Prostate gland (tissue), 2 donors: ENCODE results near the gene SLPI. TPM values are rescaled to one million over a fixed set of nuclear protein-coding genes. Genes with fewer than 3 reads are reported as not detected.

Experiments
- DNase-seq: peaks from one replicate; pipeline ENCODE4 v3.0.0-alpha.2; 2019; ENCODE audit warnings: low spot score
- H3K27ac ChIP-seq, 2 donors: fragments of 200-600 bp; sonication (generic); 2 replicates each; pipeline ENCODE4 v1.5.1; 2017 to 2019
- H3K27me3 ChIP-seq: fragments of 200-600 bp; sonication (generic); replicated peaks from 2 replicates; pipeline ENCODE4 v1.5.1; 2019; ENCODE audit not compliant: insufficient read depth
- H3K36me3 ChIP-seq, 2 donors: fragments of 200-600 bp; sonication (generic); 1 replicate in 1 of 2; 2 replicates in 1 of 2; pipeline versions ENCODE4 v1.5.1 to v1.8.1; 2017 to 2019
- H3K4me1 ChIP-seq: fragments of 200-600 bp; sonication (generic); replicated peaks from 2 replicates; pipeline ENCODE4 v1.5.1; 2019
- H3K4me3 ChIP-seq, 2 donors: fragments of 200-600 bp; sonication (generic); 2 replicates each; pipeline ENCODE4 v1.5.1; 2017 to 2019
- H3K9me3 ChIP-seq: fragments of 200-600 bp; sonication (generic); 2 replicates; pipeline ENCODE4 v1.5.1; 2017
- POLR2A ChIP-seq: fragments of 450-650 bp; IDR thresholded peaks from one replicate; pipeline ENCODE4 v1.6.1; 2016; ENCODE audit warnings: antibody characterized with exemption, mild to moderate bottlenecking
- POLR2AphosphoS5 ChIP-seq: sonication (generic); formaldehyde crosslinking; IDR thresholded peaks from one replicate; pipeline ENCODE4 v1.6.1; 2017; ENCODE audit warnings: antibody characterized with exemption
- WGBS: methylation state at CpG from one replicate; pipeline ENCODE4 v1.1.5; 2018; 5-methylcytosine and 5-hydroxymethylcytosine counted together
- intact Hi-C: fragments of 100-400 bp; cut with DNase I; formaldehyde crosslinking; loops from one replicate; pipeline ENCODE4 v1.14.2; 2022
- total RNA-seq, 2 donors: library from RNA; depleted of rRNA; stranded (reverse); fragments of >200 nt; gene quantifications; one replicate each; pipeline ENCODE4 v1.1.0, GENCODE V29; 2016
- TF ChIP-seq, protein P1 (sequence below), 4 experiments: fragments of 200-600 bp in 2 of 4; fragments of 450-650 bp in 2 of 4; sonication (generic) in 2 of 4; IDR thresholded peaks; 1 replicate in 3 of 4; 2 replicates in 1 of 4; pipeline ENCODE4 v1.5.1; 2016 to 2019; ENCODE audit warnings: antibody characterized with exemption in 4 of 4, mild to moderate bottlenecking in 2 of 4, moderate library complexity in 2 of 4

The SLPI gene
- total RNA-seq = 100 to 1,000 TPM; 168 to 202 TPM

DNA sequence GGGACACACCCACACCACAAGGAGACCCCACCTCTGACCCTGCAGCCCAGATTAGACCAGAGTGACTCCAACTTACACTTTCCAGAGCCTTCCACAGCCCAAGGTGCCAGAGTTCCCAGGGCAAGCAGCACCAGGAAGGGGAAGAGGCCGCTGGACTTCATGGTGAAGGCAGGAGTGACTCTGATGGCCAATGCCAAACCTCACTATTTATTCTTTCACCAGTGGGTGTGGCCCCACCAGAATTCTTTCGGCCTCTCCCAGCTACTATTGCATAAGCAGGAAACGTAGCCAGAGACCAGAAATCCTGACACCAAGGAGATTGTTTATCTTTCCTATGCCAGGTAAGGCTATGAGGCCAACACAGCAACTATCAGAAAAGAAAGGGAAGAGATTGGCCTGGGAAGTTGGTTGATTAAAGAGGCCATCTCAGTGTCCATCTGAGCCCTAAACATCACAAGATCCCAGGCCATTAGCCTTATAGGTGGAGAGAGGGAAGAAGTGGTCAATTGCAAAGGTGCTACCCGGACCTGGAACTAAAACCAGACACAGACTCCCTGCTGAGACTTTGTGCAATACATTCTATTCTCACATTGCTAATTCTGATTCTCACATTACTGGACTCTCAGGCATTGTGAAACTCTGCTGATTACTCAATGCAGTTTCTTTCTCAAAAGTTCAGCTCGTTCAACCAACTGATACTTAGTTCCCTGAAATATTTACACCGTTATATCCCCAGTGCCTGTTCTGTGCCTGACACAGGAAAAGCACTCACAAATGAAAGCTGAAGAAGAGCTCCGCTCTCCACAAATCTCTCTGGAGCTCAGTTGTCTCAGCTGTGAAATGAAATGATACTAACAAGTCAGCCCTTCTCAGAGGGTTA lies at the start of gene SLPI:
TSS of gene SLPI (minus strand) at position 182 of the 880 bp plus-strand sequence. CDS start at position 161, 21 bp downstream.
- TF ChIP-seq, protein P1, sequence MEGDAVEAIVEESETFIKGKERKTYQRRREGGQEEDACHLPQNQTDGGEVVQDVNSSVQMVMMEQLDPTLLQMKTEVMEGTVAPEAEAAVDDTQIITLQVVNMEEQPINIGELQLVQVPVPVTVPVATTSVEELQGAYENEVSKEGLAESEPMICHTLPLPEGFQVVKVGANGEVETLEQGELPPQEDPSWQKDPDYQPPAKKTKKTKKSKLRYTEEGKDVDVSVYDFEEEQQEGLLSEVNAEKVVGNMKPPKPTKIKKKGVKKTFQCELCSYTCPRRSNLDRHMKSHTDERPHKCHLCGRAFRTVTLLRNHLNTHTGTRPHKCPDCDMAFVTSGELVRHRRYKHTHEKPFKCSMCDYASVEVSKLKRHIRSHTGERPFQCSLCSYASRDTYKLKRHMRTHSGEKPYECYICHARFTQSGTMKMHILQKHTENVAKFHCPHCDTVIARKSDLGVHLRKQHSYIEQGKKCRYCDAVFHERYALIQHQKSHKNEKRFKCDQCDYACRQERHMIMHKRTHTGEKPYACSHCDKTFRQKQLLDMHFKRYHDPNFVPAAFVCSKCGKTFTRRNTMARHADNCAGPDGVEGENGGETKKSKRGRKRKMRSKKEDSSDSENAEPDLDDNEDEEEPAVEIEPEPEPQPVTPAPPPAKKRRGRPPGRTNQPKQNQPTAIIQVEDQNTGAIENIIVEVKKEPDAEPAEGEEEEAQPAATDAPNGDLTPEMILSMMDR (IDR thresholded peaks at IDR 0.05) = no peak
- TF ChIP-seq POLR2A (peak; percentile 42), POLR2AphosphoS5 (peak; percentile 73)
- peak; percentile 82 for DNase-seq
- intact Hi-C loops = no loop called here
- Histone ChIP-seq H3K9me3 (no peaks in the 10 kb centered on the region), H3K4me3 (no peak within 1 kb of the TSS), H3K4me1 (no peaks in the 10 kb centered on the region), H3K27ac (peak within 1 kb of the TSS; percentile 30 to 55), H3K36me3 (no peaks in the 10 kb centered on the region), H3K27me3 (no peaks in the 10 kb centered on the region)
- 37% methylated on average over 7 of the region's 7 CpGs for WGBS

GRCh38 chr20:45303586-45304463 lies 49.5 kb upstream of the SLPI start:
- TF ChIP-seq POLR2A (no peak), POLR2AphosphoS5 (no peak)
- TF ChIP-seq, protein P1 (IDR thresholded peaks at IDR 0.05) = no peak
- Histone ChIP-seq H3K4me3 (no peak overlapping the region), H3K9me3 (no peaks in the 10 kb centered on the region), H3K27ac (no peak overlapping the region), H3K36me3 (no peaks in the 10 kb centered on the region), H3K27me3 (peaks cover 11% of the 10 kb centered on the region), H3K4me1 (no peaks in the 10 kb centered on the region)
- intact Hi-C loops = no loop called here
- DNase-seq = no peak
- 49% methylated on average over 43 of the region's 47 CpGs for WGBS

DNA sequence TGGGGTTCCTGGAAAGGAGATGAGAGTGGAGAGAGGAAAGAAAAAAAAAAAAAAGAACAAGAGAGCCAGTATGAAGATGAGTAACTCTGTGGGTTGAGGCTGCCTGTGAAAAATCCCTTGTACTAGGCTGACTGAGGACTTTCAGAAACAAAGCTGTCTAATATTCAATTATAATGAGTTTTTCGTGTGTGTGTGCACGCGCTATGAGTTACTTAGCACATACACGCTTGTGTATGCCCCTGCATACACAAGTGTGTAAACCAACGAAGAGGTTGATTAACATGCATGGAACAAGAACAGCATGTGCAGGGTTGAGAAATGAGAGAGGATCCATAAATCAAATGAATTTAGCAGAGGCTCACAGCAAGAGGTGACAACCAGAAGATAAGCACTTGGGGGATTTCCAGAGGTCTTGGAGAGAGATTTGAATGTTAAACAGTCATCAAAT lies 47.5 kb upstream of the SLPI start:
- no peak overlapping the region for H3K4me3 ChIP-seq
- peaks cover 11% of the 10 kb centered on the region for H3K27me3 ChIP-seq
- no peaks in the 10 kb centered on the region for H3K9me3 ChIP-seq
- TF ChIP-seq POLR2AphosphoS5 (no peak), POLR2A (no peak)
- TF ChIP-seq, protein P1 (IDR thresholded peaks at IDR 0.05) = no peak
- no peaks in the 10 kb centered on the region for H3K4me1 ChIP-seq
- no peaks in the 10 kb centered on the region for H3K36me3 ChIP-seq
- DNase-seq = no peak
- intact Hi-C loops = no loop called here
- no peak overlapping the region for H3K27ac ChIP-seq
- WGBS = 88% methylated on average over 5 of the region's 5 CpGs

DNA sequence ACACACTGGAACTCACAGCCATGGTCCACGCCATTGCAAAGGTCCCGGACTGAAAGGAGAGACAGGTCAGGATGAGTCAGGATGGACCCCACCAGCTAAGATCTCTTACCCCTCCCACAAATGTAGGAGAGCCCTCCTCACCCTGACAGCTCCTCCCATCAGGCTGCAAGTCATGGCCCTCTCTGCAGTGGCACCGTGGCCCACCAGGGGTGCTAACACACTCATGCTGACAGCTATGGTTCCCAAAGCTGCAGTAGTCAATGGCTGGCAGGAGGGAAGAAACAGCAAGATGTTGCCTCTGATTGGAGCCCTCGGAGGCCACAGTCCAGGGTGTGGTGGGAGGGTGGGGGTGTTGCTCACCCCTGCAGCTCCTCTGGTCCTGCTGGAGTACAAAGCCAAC lies 46.6 kb upstream of the SLPI start:
- 17% methylated on average over 4 of the region's 4 CpGs for WGBS

More for the DNA sequence above, 46.6 kb upstream of the SLPI start:
- no peak overlapping the region for H3K4me3 ChIP-seq
- intact Hi-C loops = no loop called here
- H3K4me1 ChIP-seq = no peaks in the 10 kb centered on the region
- H3K9me3 ChIP-seq = no peaks in the 10 kb centered on the region
- H3K27ac ChIP-seq = no peak overlapping the region
- DNase-seq = no peak
- H3K36me3 ChIP-seq = no peaks in the 10 kb centered on the region
- peaks cover 5% of the 10 kb centered on the region for H3K27me3 ChIP-seq
- TF ChIP-seq POLR2AphosphoS5 = no peak
- TF ChIP-seq, protein P1 (IDR thresholded peaks at IDR 0.05) = no peak
- TF ChIP-seq POLR2A = no peak
